Astrocyte of the spinal cord (primary cell): ENCODE results near the gene TSNAXIP1.

Experiments
- DNase-seq: peaks from one replicate; pipeline ENCODE4 v3.0.0; 2011; ENCODE audit warnings: low read depth, low spot score
- H3K4me3 ChIP-seq: 2 replicates; pipeline ENCODE4 v1.5.1; 2011; ENCODE audit warnings: low read depth, mild to moderate bottlenecking, low read length, moderate library complexity
- CTCF ChIP-seq: IDR thresholded peaks from 2 replicates; pipeline ENCODE4 v1.5.1; 2012; ENCODE audit warnings: low read depth, mild to moderate bottlenecking, low read length, inconsistent platforms
- in situ Hi-C: cut with HindIII; loops from 2 replicates; pipeline ENCODE4 v1.10.0; 2017; ENCODE audit warnings: low sequenced_read_pairs

TSNAXIP1 gene

DNA sequence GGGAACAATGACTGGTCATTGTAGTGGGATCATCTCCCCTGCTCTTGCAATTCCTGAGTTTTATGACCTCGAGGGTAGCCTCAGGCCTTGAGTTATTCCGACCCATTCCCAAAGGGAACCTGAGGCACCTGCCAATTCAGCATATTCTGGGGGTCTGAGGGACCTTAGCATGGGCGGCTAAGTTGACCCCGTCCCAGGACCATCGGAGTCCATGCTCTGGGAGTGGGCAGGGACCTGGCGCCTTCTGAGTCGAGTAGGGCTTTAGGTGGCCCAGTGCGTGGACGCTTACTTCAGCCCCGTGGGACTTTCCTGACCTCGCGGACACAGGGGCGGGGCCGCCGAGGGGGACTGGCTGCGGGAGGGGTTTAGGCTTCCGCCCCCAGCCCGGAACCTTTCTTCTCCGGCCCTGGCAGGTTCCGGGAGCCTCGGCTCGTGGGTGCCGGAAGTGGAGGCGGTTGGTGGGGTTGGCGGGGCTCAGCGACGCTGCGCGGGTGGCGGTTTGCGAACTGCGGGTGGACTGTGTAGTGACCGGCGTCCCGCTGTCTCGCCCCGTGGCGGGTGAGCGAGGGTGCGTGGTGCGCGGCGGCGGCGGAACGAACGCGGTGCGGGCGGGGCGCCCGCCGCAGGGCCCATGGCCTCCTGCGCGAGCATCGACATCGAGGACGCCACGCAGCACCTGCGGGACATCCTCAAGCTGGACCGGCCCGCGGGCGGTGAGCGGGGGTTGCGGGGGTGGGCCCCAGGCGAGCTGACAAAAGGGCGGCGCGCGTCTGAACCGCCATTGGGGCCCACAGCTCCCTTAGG, 66.1 kb downstream of the TSNAXIP1 start, which contains the start of gene EDC4:
Gene EDC4 (plus strand): TSS at position 422 of the 804 bp plus-strand sequence. CDS start 210 bp downstream, at position 632.
- TF ChIP-seq CTCF, result no peak
- DNase-seq, result peak; percentile 77
- peak within 1 kb of the TSS; percentile 93 for H3K4me3 ChIP-seq
- in situ Hi-C loops, result no loop called here

DNA sequence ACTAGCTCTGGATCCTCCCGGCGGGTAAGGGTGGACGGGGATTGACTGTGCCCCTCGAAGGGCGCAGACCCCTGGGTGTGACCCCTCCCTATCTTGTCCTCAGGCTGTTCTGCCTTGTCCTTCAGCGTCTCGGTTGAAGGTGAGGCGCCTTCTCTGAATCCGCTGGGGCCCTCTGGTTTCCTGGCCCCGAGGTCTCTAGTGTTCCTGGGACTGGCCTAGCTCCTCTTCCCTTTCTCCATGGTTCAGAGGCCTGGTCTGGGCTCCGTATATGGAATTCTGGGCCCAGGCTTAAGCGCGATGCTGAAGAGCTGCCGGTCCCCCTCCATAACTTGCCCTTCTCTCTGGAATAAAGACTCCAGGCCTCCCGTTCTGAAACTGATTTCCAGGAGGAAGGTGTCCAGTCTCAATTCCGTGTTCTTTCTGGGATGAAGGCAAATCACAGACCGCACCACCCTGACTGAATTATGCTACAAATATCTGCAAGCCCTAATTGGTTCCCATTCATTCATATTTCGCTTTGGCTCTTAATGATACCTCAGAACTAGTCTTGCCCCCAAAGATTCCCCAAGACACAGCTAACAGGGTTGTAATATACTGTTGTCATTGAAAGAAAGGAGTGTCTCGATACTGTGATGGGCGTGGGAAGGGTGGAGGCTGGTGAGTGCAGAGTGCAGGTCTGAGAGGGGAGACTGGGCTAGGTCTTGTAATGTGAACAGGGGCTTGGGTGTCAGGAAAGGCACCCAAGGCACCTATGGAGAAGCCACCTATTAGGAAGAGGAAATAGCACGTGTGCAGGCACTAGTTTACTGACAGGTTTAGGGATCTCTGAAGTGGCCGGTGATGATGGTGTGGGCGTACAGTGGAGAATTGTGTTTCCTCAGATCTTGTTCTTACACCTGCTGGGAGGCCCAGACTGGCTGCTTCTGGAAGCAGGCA, 67.0 kb downstream of the TSNAXIP1 start:
- DNase-seq, result no peak
- peak overlapping the region; percentile 93 for H3K4me3 ChIP-seq
- TF ChIP-seq CTCF, result no peak
- in situ Hi-C loops, result no loop called here

DNA sequence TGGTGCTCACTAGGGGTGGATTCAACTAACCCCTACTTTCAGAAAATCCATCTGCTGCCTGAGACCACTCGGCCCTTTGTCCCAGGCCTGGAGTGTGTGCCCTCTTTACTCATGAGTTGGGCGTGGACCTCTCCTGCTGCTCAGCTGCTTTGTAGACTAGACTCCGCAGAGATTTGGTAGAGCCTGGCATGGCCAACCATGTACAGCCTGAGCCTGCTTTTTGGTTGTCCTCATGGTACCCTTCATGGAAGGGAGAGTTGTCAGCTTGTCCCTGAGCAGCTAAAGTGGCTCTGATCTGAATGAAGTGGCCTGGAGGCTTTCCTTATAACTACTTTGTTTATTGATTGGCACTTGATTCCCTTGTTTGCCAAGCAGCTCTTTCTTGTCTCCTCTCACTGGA, 67.7 kb downstream of the TSNAXIP1 start:
- no peak for DNase-seq
- H3K4me3 ChIP-seq, result peak overlapping the region; percentile 93
- in situ Hi-C loops, result no loop called here
- no peak for TF ChIP-seq CTCF

DNA sequence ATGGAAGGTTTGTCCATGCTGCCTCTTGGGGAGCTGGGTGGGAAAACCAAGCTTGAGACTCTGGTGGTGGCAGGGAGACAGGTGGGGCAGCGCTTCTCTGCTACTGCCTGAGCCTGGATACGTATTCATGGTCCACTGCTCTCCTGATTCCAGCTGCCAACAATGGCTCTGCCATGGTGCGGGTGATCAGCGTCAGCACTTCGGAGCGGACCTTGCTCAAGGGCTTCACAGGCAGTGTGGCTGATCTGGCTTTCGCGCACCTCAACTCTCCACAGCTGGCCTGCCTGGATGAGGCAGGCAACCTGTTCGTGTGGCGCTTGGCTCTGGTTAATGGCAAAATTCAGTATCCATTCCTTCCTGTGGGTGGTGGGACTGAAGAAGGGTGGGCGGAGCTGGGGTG, 70.4 kb downstream of the TSNAXIP1 start:
- no peak for DNase-seq
- no peak for TF ChIP-seq CTCF
- no peak overlapping the region for H3K4me3 ChIP-seq
- in situ Hi-C loops, result no loop called here
